ENCODE data around the gene TNNC1. TPM values are rescaled to one million over a fixed set of nuclear protein-coding genes. Genes with fewer than 3 reads are reported as not detected.

TNNC1 gene
- total RNA-seq, 1 experiment from 2014 or later = not detected

GRCh38 chr3:52479877-52480575 is 26.2 kb upstream of the TNNC1 start:
- Histone ChIP-seq H3K9me3 (ENCODE audit: low read depth, low read length, poor library complexity, severe bottlenecking) (no peaks in the 10 kb centered on the region), H3K4me3 (ENCODE audit: low read depth, low read length, poor library complexity, severe bottlenecking) (no peak overlapping the region), H3K4me1 (ENCODE audit: insufficient read depth, low read length, poor library complexity, severe bottlenecking) (no peaks in the 10 kb centered on the region), H3K36me3 (ENCODE audit: insufficient read depth, low read length, poor library complexity, severe bottlenecking) (no peaks in the 10 kb centered on the region), H3K27me3 (replicated peaks; ENCODE audit: insufficient read depth, low read depth, low read length, poor library complexity) (no peaks in the 10 kb centered on the region), H3K27ac (ENCODE audit: low read depth, low read length, poor library complexity, severe bottlenecking) (no peak overlapping the region)
- intact Hi-C loops (cut with micrococcal nuclease; ENCODE audit: unreplicated experiment) = no loop called here
- BruUV-seq (replicated peaks) = no TSS peak
- no peak for TF ChIP-seq EZH2 (IDR thresholded peaks at IDR 0.05; ENCODE audit: borderline replicate concordance, low read depth, low read length, poor library complexity, severe bottlenecking)
- TF ChIP-seq, protein P1, sequence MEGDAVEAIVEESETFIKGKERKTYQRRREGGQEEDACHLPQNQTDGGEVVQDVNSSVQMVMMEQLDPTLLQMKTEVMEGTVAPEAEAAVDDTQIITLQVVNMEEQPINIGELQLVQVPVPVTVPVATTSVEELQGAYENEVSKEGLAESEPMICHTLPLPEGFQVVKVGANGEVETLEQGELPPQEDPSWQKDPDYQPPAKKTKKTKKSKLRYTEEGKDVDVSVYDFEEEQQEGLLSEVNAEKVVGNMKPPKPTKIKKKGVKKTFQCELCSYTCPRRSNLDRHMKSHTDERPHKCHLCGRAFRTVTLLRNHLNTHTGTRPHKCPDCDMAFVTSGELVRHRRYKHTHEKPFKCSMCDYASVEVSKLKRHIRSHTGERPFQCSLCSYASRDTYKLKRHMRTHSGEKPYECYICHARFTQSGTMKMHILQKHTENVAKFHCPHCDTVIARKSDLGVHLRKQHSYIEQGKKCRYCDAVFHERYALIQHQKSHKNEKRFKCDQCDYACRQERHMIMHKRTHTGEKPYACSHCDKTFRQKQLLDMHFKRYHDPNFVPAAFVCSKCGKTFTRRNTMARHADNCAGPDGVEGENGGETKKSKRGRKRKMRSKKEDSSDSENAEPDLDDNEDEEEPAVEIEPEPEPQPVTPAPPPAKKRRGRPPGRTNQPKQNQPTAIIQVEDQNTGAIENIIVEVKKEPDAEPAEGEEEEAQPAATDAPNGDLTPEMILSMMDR (conservative IDR thresholded peaks at IDR 0.05; ENCODE audit: low read depth, low read length) = no peak
- ChIA-PET CTCF (no interaction called here), POLR2A (ENCODE audit: low non-redundant PET) (no interaction called here)
- DNase-seq (ENCODE audit: low spot score) = no peak

- ChIA-PET CTCF (no interaction called here), POLR2A (ENCODE audit: low non-redundant PET) (no interaction called here)
- no TSS peak for BruUV-seq (replicated peaks)
- Histone ChIP-seq H3K9me3 (ENCODE audit: low read depth, low read length, poor library complexity, severe bottlenecking) (no peaks in the 10 kb centered on the region), H3K36me3 (ENCODE audit: insufficient read depth, low read length, poor library complexity, severe bottlenecking) (peaks cover 2% of the 10 kb centered on the region), H3K4me1 (ENCODE audit: insufficient read depth, low read length, poor library complexity, severe bottlenecking) (no peaks in the 10 kb centered on the region), H3K27me3 (replicated peaks; ENCODE audit: insufficient read depth, low read depth, low read length, poor library complexity) (no peaks in the 10 kb centered on the region), H3K27ac (ENCODE audit: low read depth, low read length, poor library complexity, severe bottlenecking) (no peak overlapping the region), H3K4me3 (ENCODE audit: low read depth, low read length, poor library complexity, severe bottlenecking) (no peak overlapping the region)
- TF ChIP-seq, protein P1 (conservative IDR thresholded peaks at IDR 0.05; ENCODE audit: low read depth, low read length) = no peak
- TF ChIP-seq EZH2 (IDR thresholded peaks at IDR 0.05; ENCODE audit: borderline replicate concordance, low read depth, low read length, poor library complexity, severe bottlenecking) = no peak
- DNase-seq (ENCODE audit: low spot score) = no peak
- intact Hi-C loops (cut with micrococcal nuclease; ENCODE audit: unreplicated experiment) = no loop called here
These were observed 25.4 kb upstream of the TNNC1 start for GRCh38 chr3:52479037-52479876.

DNA sequence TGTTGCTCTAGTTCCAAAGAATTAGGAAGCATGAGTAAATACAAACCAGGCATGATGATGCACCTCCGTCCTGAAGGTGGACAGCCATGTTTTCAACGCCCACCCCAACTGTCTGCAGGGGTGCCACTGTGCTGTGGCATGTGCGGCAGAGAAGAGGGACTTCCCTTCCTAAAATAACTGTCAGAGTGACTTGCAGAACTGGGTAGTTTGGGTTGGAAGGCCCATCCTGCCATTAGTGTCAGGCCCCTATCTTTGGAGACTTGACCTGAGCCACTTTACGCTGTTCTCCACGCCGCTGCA is 23.9 kb upstream of the TNNC1 start:
- TF ChIP-seq, protein P1 (conservative IDR thresholded peaks at IDR 0.05; ENCODE audit: low read depth, low read length) = no peak
- no peak for TF ChIP-seq EZH2 (IDR thresholded peaks at IDR 0.05; ENCODE audit: borderline replicate concordance, low read depth, low read length, poor library complexity, severe bottlenecking)
- intact Hi-C loops (cut with micrococcal nuclease; ENCODE audit: unreplicated experiment) = no loop called here
- Histone ChIP-seq H3K27ac (ENCODE audit: low read depth, low read length, poor library complexity, severe bottlenecking) (no peak overlapping the region), H3K4me1 (ENCODE audit: insufficient read depth, low read length, poor library complexity, severe bottlenecking) (no peaks in the 10 kb centered on the region), H3K9me3 (ENCODE audit: low read depth, low read length, poor library complexity, severe bottlenecking) (no peaks in the 10 kb centered on the region), H3K27me3 (replicated peaks; ENCODE audit: insufficient read depth, low read depth, low read length, poor library complexity) (no peaks in the 10 kb centered on the region), H3K4me3 (ENCODE audit: low read depth, low read length, poor library complexity, severe bottlenecking) (no peak overlapping the region), H3K36me3 (ENCODE audit: insufficient read depth, low read length, poor library complexity, severe bottlenecking) (peaks cover 5% of the 10 kb centered on the region)
- CTCF ChIA-PET = no interaction called here
- no TSS peak for BruUV-seq (replicated peaks)
- POLR2A ChIA-PET (ENCODE audit: low non-redundant PET) = no interaction called here
- no peak for DNase-seq (ENCODE audit: low spot score)

All from A673 (cell line).